GM10248 (cell line): Measurements from ENCODE around the gene AP4S1.
A peak's percentile ranks its signal among the peaks of the same experiment; 100 is the strongest.

Source experiments
- CTCF ChIA-PET: fragments of 300-600 bp; sonication (Branson Sonifier 250); formaldehyde crosslinking; extraction: SDS; loops from one replicate; lab custom pipeline; 2021; ENCODE audit warnings: antibody characterized with exemption; lab: Yijun Ruan, JAX
- POLR2A ChIA-PET: fragments of 350-650 bp; sonication (Branson Sonifier 250); formaldehyde crosslinking; extraction: SDS; loops from one replicate; lab custom pipeline; 2020; ENCODE audit warnings: antibody characterized with exemption; lab: Yijun Ruan, JAX
- DNase-seq: peaks from one replicate; pipeline ENCODE4 v3.0.0; 2012; ENCODE audit errors: extremely low spot score
- TF ChIP-seq, protein P1 (sequence below): IDR thresholded peaks from 2 replicates; pipeline ENCODE4 v1.5.1; 2012; ENCODE audit warnings: mild to moderate bottlenecking, low read depth; ENCODE audit errors: extremely low read depth, missing control alignments, control extremely low read depth

The AP4S1 gene

DNA sequence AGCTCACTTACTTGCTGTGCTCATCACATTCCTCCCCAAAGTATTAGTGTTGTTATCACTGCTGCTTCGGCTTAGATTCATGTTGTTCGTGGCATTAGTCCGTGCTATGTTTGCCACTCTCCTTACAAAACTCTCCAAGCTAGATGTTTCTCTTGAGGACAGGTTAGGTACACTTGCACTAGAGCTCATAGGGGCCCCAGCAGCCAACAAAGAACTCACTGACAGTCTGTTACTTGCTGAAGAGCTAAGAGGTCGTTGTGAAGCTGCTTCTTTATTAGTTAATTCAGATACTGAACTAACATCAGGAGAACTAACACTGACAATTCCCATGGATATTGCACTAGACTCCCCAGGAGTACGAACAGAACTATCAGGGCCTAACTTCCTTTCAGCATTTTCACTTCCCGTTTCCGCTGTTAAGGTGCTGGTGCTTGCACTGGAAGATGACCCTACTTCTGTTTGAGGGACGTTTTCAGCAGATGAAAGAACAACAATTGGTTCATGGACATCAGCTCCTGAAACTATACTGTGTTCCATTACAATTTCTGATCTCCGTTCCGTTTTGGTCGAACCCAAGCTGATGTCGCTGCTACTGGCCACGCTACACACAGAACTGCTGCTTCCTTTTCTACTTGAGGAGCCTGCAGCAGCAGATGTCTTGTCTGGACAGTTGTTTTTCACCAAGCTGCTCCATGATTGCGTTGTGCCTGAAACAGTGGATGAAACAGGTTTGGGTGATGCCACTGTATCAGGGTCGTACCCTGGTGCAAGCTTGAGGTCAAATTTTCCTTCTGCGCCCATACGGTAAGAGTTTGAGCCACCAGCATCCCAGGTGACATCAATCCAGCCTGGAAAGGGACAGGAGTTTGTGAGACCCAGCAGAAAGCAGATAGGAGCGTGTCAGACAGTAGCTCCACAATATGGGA, 103.4 kb downstream of the AP4S1 start:
- ChIA-PET CTCF (interaction anchor here (0.9 to 1.9 kb wide), 10 partner anchors 10 to 258 kb away, joined by 3 to 6 read pairs (median 3); no protein-coding TSS in a partner anchor), POLR2A (no interaction called here)
- DNase-seq, result peak; percentile 21
- TF ChIP-seq, protein P1, sequence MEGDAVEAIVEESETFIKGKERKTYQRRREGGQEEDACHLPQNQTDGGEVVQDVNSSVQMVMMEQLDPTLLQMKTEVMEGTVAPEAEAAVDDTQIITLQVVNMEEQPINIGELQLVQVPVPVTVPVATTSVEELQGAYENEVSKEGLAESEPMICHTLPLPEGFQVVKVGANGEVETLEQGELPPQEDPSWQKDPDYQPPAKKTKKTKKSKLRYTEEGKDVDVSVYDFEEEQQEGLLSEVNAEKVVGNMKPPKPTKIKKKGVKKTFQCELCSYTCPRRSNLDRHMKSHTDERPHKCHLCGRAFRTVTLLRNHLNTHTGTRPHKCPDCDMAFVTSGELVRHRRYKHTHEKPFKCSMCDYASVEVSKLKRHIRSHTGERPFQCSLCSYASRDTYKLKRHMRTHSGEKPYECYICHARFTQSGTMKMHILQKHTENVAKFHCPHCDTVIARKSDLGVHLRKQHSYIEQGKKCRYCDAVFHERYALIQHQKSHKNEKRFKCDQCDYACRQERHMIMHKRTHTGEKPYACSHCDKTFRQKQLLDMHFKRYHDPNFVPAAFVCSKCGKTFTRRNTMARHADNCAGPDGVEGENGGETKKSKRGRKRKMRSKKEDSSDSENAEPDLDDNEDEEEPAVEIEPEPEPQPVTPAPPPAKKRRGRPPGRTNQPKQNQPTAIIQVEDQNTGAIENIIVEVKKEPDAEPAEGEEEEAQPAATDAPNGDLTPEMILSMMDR, result no peak

DNA sequence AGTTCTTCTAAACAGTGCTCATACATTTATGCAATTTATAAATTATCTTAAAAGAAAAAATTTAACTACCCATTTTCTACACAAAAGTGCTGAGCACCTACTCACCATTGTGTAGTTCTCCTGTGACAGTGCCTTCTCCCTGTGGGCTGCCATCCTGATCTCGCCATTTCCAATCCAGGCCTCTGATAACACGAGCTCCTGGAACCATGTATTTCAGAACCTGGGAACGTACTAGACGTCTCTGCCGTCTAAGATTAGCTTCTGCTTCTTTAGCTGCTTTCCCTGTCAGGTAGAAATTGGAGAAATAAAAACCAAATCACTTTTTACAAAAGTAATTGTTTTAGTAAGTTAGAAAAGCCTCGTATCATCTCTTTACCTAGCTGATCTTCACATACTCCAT, 107.7 kb downstream of the AP4S1 start:
- ChIA-PET POLR2A (no interaction called here), CTCF (interaction anchor here (1.9 kb wide), 1 partner anchor 8 kb away, joined by 5 read pairs; no protein-coding TSS in a partner anchor)
- DNase-seq, result no peak
- TF ChIP-seq, protein P1, result no peak

DNA sequence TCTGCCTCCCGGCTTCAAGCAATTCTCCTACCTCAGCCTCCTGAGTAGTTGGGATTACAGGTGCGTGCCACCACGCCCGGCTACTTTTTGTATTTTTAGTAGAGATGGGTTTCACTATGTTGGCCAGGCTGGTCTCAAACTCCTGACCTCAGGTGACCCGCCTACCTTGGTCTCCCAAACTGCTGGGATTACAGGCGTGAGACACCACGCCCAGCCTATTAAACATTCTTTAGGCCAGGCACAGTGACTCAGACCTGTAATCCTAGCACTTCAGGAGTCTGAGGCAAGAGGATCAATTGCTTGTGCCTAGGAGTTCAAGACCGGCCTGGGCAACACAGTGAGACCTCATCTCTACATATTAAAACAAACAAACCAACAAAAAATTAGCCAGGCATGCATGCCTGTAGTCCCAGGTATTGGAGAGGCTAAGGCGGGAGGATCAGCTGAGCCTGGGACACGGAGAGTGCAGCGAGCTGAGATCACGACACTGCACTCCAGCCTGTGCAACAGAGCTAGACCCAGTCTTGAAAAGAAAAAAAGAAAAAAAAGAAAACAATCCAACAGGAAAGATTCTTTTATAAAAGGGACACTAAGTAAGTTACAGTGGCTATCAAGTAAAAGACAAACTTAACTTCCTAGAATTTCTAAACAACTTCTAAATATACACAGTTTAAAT, 111.9 kb downstream of the AP4S1 start:
- no peak for DNase-seq
- TF ChIP-seq, protein P1, result no peak
- POLR2A ChIA-PET, result no interaction called here
- CTCF ChIA-PET, result no interaction called here

DNA sequence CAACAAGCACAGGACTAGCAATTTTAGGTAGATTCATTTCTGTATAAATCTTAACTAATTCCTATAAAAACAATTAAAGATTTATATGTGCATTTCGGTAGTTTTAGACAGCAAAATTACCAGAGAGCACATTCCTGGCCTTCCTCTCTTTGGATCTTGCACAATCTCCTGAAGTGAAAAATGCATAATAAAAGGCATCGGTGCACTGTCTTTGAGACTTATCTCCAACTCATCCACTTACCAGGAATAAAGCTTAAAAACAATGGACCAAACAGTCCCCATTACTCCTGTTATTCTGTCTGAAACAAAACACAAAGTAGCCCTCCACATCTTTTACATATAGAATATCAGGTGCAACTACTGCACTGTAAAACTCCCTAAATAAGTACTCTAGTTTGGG, 112.9 kb downstream of the AP4S1 start:
- no peak for DNase-seq
- ChIA-PET POLR2A (no interaction called here), CTCF (no interaction called here)
- TF ChIP-seq, protein P1, result no peak

DNA sequence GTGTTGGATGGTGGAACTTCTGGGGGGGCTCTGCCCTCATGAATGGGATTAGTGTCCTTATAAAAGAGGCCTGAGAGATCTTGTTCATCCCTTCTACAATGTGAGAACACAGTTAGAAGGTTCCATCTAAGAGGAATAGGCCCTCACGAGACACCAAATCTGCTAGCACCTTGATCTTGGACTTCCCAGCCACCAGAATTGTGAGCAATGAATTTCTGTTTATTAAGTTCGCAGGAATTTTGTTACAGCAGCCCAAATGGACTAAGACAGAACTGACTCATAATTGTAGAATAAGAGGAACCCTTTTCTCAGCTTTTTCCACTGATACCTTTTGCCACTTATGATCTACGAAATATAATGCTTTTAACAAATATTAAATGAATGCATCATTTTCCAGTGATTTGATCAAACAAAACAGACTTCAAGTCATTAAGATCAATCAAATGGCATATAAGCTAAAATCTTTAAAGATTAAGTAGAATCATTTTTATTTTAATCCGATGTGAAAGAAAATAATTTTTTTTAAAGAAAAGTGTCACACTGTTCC, 113.9 kb downstream of the AP4S1 start:
- TF ChIP-seq, protein P1, result no peak
- DNase-seq, result no peak
- ChIA-PET CTCF (interaction anchor here (1.3 kb wide), 2 partner anchors 10 to 30 kb away, joined by 3 read pairs; no protein-coding TSS in a partner anchor), POLR2A (no interaction called here)

DNA sequence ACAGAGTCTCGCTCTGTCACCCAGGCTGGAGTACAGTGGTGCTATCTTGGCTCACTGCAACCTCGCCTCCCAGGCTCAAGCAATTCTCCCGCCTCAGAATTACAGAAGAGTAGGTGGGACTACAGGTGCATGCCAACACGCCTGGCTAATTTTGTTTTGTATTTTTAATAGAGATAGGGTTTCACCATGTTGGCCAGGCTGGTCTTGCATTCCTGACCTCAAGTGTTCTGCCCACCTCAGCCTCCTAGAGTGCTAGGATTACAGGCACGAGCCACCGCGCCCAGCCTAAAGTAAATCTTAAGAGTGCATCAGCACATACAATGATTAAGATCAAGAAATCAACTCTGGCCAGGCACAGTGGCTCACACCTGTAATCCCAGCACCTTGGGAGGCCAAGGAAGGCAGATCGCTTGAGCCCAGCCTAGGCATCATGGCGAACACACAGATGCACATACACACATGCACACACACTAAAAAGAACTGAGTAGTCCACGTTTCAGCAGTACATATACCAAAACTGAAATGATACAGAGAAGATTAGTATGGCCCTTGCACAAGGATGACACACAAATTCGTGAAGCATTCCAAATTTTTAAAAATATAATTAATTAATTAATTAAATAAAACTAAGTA, 117.1 kb downstream of the AP4S1 start:
- TF ChIP-seq, protein P1, result no peak
- POLR2A ChIA-PET, result no interaction called here

More for the DNA sequence above, 117.1 kb downstream of the AP4S1 start:
- DNase-seq, result no peak
- CTCF ChIA-PET, result no interaction called here
